NCI-H2227 (cell line): ENCODE data around the gene SLC18B1.

Source experiments
- DNase-seq: peaks from one replicate; lab custom pipeline; 2025; ENCODE audit not compliant: unreplicated experiment; lab: John Stamatoyannopoulos, UW

The SLC18B1 gene

GRCh38 chr6:132748446-132748845 is 50.0 kb downstream of the SLC18B1 start:
- no peak for DNase-seq

DNA sequence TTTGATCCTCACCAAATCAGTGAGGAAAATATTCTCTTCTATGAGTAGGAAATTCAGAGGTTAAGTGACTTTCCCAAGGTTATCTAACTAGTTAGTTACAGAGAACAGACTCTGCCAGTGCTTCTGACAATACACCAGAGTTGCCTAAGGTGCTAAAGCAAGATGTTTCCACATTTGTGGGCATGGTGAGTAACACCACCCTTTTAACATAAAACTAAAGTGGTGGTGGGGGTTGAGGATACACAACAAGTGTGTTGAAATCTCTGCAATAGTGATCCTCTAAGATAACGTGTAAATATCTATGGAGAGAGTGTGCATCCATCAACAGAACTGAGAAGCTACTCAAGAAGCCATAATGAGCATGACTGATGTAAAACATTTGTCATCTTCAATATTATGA is 52.4 kb downstream of the SLC18B1 start:
- no peak for DNase-seq

GRCh38 chr6:132742495-132742894 is 55.9 kb downstream of the SLC18B1 start:
- no peak for DNase-seq

GRCh38 chr6:132741281-132741680 is 57.2 kb downstream of the SLC18B1 start:
- no peak for DNase-seq

DNA sequence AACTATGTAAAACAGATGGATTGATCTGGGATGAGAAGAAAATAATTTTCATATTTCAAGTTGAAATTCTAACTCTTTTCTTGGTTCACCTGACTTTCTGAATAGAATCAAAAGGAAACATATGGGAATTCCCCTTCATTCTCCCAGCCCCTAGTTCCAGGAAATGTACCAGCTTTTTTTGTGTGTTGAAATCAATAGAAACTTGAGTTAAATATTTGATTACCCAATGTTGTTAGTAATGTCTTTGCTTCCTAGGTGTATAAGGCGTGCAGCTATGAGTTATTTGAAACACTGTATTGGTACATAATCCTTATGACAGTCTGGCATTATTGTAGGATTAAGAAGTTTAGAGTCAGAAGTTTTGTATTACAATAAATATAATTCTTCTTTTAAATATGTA is 62.2 kb downstream of the SLC18B1 start:
- DNase-seq = no peak

DNA sequence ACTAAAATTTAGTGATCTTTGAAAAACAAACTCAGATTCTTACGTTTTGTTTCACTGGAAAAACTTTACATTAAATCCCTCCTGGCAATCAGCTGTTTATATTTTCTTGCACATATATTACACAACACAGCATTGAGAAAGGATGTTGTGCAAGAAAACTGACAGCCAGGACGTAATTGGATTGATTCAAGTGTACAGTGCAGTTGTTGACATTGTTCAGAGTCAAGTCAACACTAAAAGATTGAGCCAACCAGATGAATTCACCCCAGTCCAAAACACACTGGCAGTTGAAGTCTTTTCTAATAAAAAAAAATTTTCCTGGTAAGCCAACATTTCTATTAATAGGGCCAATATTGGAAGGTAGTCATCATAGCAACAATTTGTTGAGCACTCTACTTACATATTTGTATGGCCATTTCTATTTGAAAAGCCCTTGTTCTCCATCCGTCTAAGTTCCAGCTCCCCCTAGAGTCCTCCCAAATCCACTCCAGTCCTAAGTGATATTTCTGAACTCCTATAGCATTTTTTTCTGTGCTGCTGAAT is 63.7 kb downstream of the SLC18B1 start:
- no peak for DNase-seq

DNA sequence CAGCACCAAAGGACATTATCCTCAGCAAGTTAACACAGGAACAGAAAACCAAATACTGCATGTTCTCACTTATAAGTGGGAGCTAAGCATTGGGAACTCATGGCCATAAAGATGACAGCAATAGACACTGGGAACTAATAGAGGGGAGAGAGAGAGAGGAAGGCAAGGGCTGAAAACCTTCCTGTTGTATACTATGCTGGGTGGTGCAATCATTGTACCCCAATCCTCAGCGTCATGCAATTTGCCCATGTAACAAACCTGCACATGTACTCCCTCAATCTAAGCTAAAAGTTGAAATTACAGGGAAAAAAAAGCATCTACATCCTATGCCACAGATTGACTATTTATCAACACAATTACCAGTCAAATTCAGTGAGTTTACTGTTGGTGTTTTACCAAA is 64.6 kb downstream of the SLC18B1 start:
- DNase-seq = no peak

GRCh38 chr6:132733283-132733682 is 65.2 kb downstream of the SLC18B1 start:
- DNase-seq = no peak

GRCh38 chr6:132731086-132731485 is 67.4 kb downstream of the SLC18B1 start:
- DNase-seq = no peak

- no peak for DNase-seq
These were observed 67.9 kb downstream of the SLC18B1 start for GRCh38 chr6:132730560-132730959.

- DNase-seq = no peak
These were observed 69.8 kb downstream of the SLC18B1 start for GRCh38 chr6:132728616-132729015.

DNA sequence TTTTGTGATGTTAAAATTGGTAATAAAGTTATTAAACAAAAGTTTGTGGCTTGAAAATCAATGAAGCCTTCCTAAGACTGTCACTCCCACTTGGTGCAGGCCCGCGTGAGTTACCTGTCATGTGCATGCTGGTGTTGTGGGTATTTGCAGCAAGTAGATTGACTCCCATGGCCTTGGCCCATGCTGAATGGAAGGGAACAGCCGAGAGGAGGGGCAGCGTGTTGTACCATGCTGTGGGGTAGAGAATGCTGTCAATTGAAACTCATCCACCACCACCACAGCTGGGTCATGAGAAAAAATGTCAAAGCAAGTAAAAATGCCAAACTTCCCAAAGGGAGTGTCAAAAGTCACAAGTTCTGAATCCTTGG is 71.8 kb downstream of the SLC18B1 start:
- DNase-seq = no peak

DNA sequence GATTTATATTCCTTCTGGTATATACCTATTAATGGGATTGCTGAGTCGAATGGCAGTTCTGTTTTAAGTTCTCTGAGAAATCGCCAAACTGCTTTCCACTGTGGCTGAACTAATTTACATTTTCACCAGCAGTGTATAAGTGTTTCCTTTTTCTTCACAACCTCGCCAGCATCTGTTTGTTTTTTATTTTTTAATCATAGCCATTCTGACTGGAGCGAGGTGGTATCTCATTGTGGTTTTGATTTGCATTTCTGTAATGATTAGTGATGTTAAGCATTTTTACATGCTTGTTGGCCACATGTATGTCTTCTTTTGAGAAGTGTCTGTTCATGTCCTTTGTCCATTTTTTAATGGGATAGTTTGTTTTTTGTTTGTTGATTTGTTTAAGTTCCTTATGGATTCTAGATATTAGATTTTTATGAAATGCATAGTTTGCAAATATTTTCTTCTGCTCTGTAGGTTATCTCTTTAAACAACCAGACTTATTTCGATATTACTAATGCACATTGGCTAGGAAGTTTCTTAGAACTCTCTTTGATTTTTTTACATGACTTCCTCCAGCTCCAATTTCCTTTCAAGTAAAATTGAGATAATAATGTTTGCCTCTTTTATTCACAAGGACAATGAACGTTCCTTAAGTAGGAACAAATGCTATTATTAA is 72.4 kb downstream of the SLC18B1 start:
- DNase-seq = no peak

DNA sequence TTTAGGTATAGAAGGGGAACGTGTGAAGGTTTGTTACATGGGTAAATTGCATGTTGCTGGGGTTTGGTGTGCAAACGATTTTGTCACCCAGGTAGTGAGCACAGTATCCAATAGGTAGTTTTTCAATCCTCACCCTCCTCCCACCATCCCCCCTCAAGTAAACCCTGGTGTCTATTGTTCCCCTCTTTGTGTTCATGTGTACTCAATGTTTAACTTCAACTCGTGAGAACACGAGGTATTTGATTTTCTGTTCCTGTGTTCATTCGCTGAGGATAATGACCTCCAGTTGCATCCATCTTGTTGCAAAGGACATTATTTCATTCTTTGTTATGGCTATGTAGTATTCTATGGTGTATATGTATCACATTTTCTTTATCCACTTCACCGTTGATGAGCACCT is 73.0 kb downstream of the SLC18B1 start:
- no peak for DNase-seq

DNA sequence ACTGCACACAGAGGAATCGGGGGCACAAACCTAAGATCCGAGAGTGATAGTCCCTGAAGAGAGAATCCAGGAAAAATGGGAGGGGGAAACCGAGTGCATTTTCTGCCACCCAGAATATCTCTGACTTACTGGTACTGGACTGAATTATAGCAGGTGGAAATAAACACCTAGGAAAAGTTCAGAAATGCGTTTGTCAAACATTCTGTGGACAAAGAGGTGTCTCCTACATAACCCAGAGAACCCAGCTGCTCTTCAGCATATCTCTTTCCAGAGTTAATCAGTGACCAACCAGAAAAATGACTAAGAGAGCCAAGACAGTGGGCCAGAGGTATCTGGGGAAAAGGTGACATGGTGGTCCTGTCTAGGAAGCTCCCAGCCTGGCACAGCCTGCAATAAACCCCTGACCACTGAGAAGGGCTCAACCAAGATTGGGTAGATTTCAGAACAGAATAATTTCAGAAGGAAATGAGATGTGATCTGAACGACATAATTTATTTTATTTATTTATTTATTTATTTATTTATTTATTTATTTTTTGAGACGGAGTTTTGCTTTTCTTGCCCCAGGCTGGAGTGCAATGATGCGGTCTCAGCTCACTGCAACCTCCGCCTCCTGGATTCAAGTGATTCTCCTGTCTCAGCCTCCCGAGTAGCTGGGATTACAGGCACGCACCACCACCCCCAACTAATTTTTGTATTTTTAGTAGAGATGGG is 78.5 kb downstream of the SLC18B1 start:
- no peak for DNase-seq
